GM18867 (cell line): ENCODE data around the gene NDUFC2.
"Not testable (repeated sequence)": the region's sequence is repeated elsewhere in the genome, so short reads cannot be mapped to it uniquely, and the experiment has no call there.

Experiments
- ATAC-seq: cut with Tn5 transposase; IDR thresholded peaks from one replicate; pipeline ENCODE4 v1.9.1; 2021; ENCODE audit warnings: mild to moderate bottlenecking, moderate library complexity; ENCODE audit not compliant: unreplicated experiment

Gene NDUFC2

GRCh38 chr11:78080084-78080817, 589 bp upstream of the NDUFC2 start:
- ATAC-seq, result no peak

- no peak for ATAC-seq
Measured at GRCh38 chr11:78078218-78079167, 1.2 kb downstream of the NDUFC2 start.

GRCh38 chr11:78077592-78077991, 2.1 kb downstream of the NDUFC2 start:
- ATAC-seq, result not testable (repeated sequence)

- ATAC-seq, result no peak
Measured at GRCh38 chr11:78076733-78077403, 2.8 kb downstream of the NDUFC2 start.

- ATAC-seq, result no peak
Measured at GRCh38 chr11:78074756-78075155, 4.9 kb downstream of the NDUFC2 start.

GRCh38 chr11:78072455-78072854, 7.2 kb downstream of the NDUFC2 start:
- no peak for ATAC-seq

GRCh38 chr11:78071717-78072116, 7.9 kb downstream of the NDUFC2 start:
- ATAC-seq, result no peak

GRCh38 chr11:78070621-78071020, 9.0 kb downstream of the NDUFC2 start:
- no peak for ATAC-seq

GRCh38 chr11:78069465-78069864, 10.2 kb downstream of the NDUFC2 start:
- ATAC-seq, result no peak

GRCh38 chr11:78067704-78068103, 12.0 kb downstream of the NDUFC2 start:
- ATAC-seq, result no peak

- no peak for ATAC-seq
Measured at GRCh38 chr11:78066471-78066870, 13.2 kb downstream of the NDUFC2 start.

GRCh38 chr11:78065203-78065602, 14.5 kb downstream of the NDUFC2 start:
- no peak for ATAC-seq

- no peak for ATAC-seq
Measured at GRCh38 chr11:78063440-78064181, 16.1 kb downstream of the NDUFC2 start, which contains the start of gene THRSP. THRSP (plus strand) TSS chr11:78063861; CDS start chr11:78063882, 21 bp downstream.

GRCh38 chr11:78062671-78063070, 17.0 kb downstream of the NDUFC2 start:
- ATAC-seq, result no peak

GRCh38 chr11:78061921-78062311, 17.7 kb downstream of the NDUFC2 start:
- no peak for ATAC-seq

GRCh38 chr11:78061088-78061920, 18.4 kb downstream of the NDUFC2 start:
- ATAC-seq, result no peak

- no peak for ATAC-seq
Measured at GRCh38 chr11:78060533-78060932, 19.1 kb downstream of the NDUFC2 start.

GRCh38 chr11:78059749-78060328, 19.8 kb downstream of the NDUFC2 start:
- ATAC-seq, result not testable (repeated sequence)

GRCh38 chr11:78057462-78058055, 22.1 kb downstream of the NDUFC2 start:
- ATAC-seq, result no peak
